Peyer's patch (tissue), 4 donors: Measurements from ENCODE around the gene DPEP1. TPM values are rescaled to one million over a fixed set of nuclear protein-coding genes. Genes with fewer than 3 reads are reported as not detected.

Experiments used
- DNase-seq, 3 donors: peaks; one replicate each; pipeline ENCODE4 v3.0.0-alpha.2; 2017 to 2019
- H3K27ac ChIP-seq, 4 donors: fragments of 200-600 bp; sonication (generic); one replicate each; pipeline ENCODE4 v1.5.1; 2016 to 2019
- H3K27me3 ChIP-seq, 2 donors: fragments of 200-600 bp; sonication (generic); one replicate each; pipeline ENCODE4 v1.5.1; 2019
- H3K36me3 ChIP-seq, 3 donors: fragments of 200-600 bp; sonication (generic); one replicate each; pipeline ENCODE4 v1.5.1; 2016 to 2019
- H3K4me1 ChIP-seq, 4 donors: fragments of 200-600 bp; sonication (generic); one replicate each; pipeline ENCODE4 v1.5.1; 2016 to 2019
- H3K4me3 ChIP-seq, 4 donors: fragments of 200-600 bp; sonication (generic); 1 replicate in 3 of 4; 2 replicates in 1 of 4; pipeline ENCODE4 v1.5.1; 2016 to 2019; ENCODE audit warnings: mild to moderate bottlenecking in 1 of 4
- H3K9me3 ChIP-seq, 4 donors: fragments of 200-600 bp; sonication (generic); one replicate each; pipeline ENCODE4 v1.5.1; 2016 to 2019; ENCODE audit warnings: mild to moderate bottlenecking in 1 of 4
- CTCF ChIP-seq, 6 experiments: fragments of 450-650 bp in 4 of 6; fragments of 200-600 bp in 2 of 6; sonication (generic) in 1 of 6; IDR thresholded peaks; one replicate each; pipeline ENCODE4 v1.5.1; 2017 to 2019; ENCODE audit warnings: antibody characterized with exemption in 6 of 6, mild to moderate bottlenecking in 3 of 6, moderate library complexity in 1 of 6
- POLR2A ChIP-seq, 2 donors: fragments of 450-650 bp; IDR thresholded peaks; one replicate each; pipeline ENCODE4 v1.5.1; 2017; ENCODE audit warnings: antibody characterized with exemption in 2 of 2, mild to moderate bottlenecking in 2 of 2, moderate library complexity in 2 of 2
- total RNA-seq, 4 donors: library from RNA; depleted of rRNA; stranded (reverse); fragments of >200 nt; gene quantifications; one replicate each; pipeline ENCODE4 v1.1.0, GENCODE V29; 2016

The DPEP1 gene
- total RNA-seq, 4 donors from 2014 or later: 272 to 3,324 (median 2,161) TPM

- DNase-seq: no peak
- TF ChIP-seq CTCF (IDR thresholded peaks at IDR 0.05) (no peak), POLR2A (IDR thresholded peaks at IDR 0.05) (no peak)
- Histone ChIP-seq H3K4me3 (no peak overlapping the region), H3K9me3 (no peaks in the 10 kb centered on the region), H3K4me1 (peaks cover 0 to 29% (median 14%) of the 10 kb centered on the region in 4 donors), H3K36me3 (no peaks in the 10 kb centered on the region), H3K27ac (no peak overlapping the region), H3K27me3 (peaks cover 0 to 5% of the 10 kb centered on the region in 2 donors)
Measured at GRCh38 chr16:89572073-89572484, 41.4 kb upstream of the DPEP1 start.

GRCh38 chr16:89572485-89573205, 40.8 kb upstream of the DPEP1 start:
- Histone ChIP-seq H3K27ac (no peak overlapping the region), H3K27me3 (peaks cover 0 to 5% of the 10 kb centered on the region in 2 donors), H3K36me3 (no peaks in the 10 kb centered on the region), H3K4me3 (no peak overlapping the region), H3K9me3 (no peaks in the 10 kb centered on the region), H3K4me1 (peaks cover 0 to 29% (median 14%) of the 10 kb centered on the region in 4 donors)
- TF ChIP-seq POLR2A (IDR thresholded peaks at IDR 0.05) (no peak), CTCF (IDR thresholded peaks at IDR 0.05) (no peak)
- DNase-seq: peak in 2 of 3 donors; percentile 66 to 77

GRCh38 chr16:89573826-89574680, 39.4 kb upstream of the DPEP1 start:
- TF ChIP-seq CTCF (IDR thresholded peaks at IDR 0.05): no peak
- no peak for TF ChIP-seq POLR2A (IDR thresholded peaks at IDR 0.05)
- peaks cover 0 to 5% of the 10 kb centered on the region in 2 donors for H3K27me3 ChIP-seq
- peaks cover 0 to 29% (median 14%) of the 10 kb centered on the region in 4 donors for H3K4me1 ChIP-seq
- no peaks in the 10 kb centered on the region for H3K9me3 ChIP-seq
- no peak for DNase-seq
- no peaks in the 10 kb centered on the region for H3K36me3 ChIP-seq
- no peak overlapping the region for H3K27ac ChIP-seq
- H3K4me3 ChIP-seq: peak overlapping the region in 3 of 4 donors; percentile 38 to 46 (median 44)

GRCh38 chr16:89574681-89575246, 38.7 kb upstream of the DPEP1 start:
- DNase-seq: peak in 2 of 3 donors; percentile 79 to 86
- peaks cover 0 to 29% (median 14%) of the 10 kb centered on the region in 4 donors for H3K4me1 ChIP-seq
- no peaks in the 10 kb centered on the region for H3K9me3 ChIP-seq
- H3K4me3 ChIP-seq: peak overlapping the region; percentile 16 to 46 (median 41)
- no peaks in the 10 kb centered on the region for H3K36me3 ChIP-seq
- peaks cover 0 to 5% of the 10 kb centered on the region in 2 donors for H3K27me3 ChIP-seq
- TF ChIP-seq POLR2A (IDR thresholded peaks at IDR 0.05) (no peak), CTCF (IDR thresholded peaks at IDR 0.05) (peak; percentile 28 to 96 (median 81))
- H3K27ac ChIP-seq: peak overlapping the region in 1 of 4 donors; percentile 7
